Liver (tissue), 9 donors: ENCODE measurements around the gene CATSPER1. TPM values are rescaled to one million over a fixed set of nuclear protein-coding genes. Genes with fewer than 3 reads are reported as not detected.

Source experiments
- DNase-seq: peaks from one replicate; pipeline ENCODE4 v3.0.0-alpha.2; 2017; ENCODE audit warnings: low spot score
- H3K27ac ChIP-seq, 2 donors: one replicate each; pipeline ENCODE4 v1.7.0; 2013; ENCODE audit warnings: inconsistent platforms in 2 of 2, low read length in 2 of 2, control low read depth in 1 of 2, low read depth in 1 of 2, mild to moderate bottlenecking in 1 of 2
- H3K27me3 ChIP-seq, 4 donors: one replicate each; pipeline versions ENCODE4 v1.6.1 to v1.7.0; 2013; ENCODE audit warnings: low read length in 3 of 4, inconsistent platforms in 1 of 4, mild to moderate bottlenecking in 1 of 4, moderate library complexity in 1 of 4; ENCODE audit not compliant: control insufficient read depth in 4 of 4, insufficient read depth in 4 of 4
- H3K36me3 ChIP-seq, 4 donors: one replicate each; pipeline versions ENCODE4 v1.6.1 to v1.7.0; 2013; ENCODE audit warnings: low read length in 3 of 4, mild to moderate bottlenecking in 3 of 4, low read depth in 1 of 4, moderate library complexity in 1 of 4; ENCODE audit not compliant: control insufficient read depth in 4 of 4, insufficient read depth in 3 of 4
- H3K4me1 ChIP-seq, 4 donors: one replicate each; pipeline versions ENCODE4 v1.6.1 to v1.7.0; 2013; ENCODE audit warnings: low read length in 3 of 4, mild to moderate bottlenecking in 3 of 4, moderate library complexity in 1 of 4; ENCODE audit not compliant: control insufficient read depth in 4 of 4, insufficient read depth in 4 of 4
- H3K4me3 ChIP-seq, 3 donors: one replicate each; pipeline versions ENCODE4 v1.6.1 to v1.7.0; 2013; ENCODE audit warnings: low read length in 3 of 3, control low read depth in 1 of 3, low read depth in 1 of 3, mild to moderate bottlenecking in 1 of 3
- H3K9ac ChIP-seq, 2 donors: one replicate each; pipeline ENCODE4 v1.7.0; 2013; ENCODE audit warnings: low read length in 2 of 2, mild to moderate bottlenecking in 2 of 2, moderate library complexity in 2 of 2, control low read depth in 1 of 2, low read depth in 1 of 2
- H3K9me3 ChIP-seq, 4 donors: one replicate each; pipeline versions ENCODE4 v1.6.1 to v1.7.0; 2013; ENCODE audit warnings: low read length in 3 of 4; ENCODE audit not compliant: control insufficient read depth in 4 of 4
- FOXA1 ChIP-seq: IDR thresholded peaks from 2 replicates; pipeline ENCODE4 v1.6.1; 2016; ENCODE audit warnings: antibody characterized with exemption
- FOXA2 ChIP-seq: IDR thresholded peaks from 2 replicates; pipeline ENCODE4 v1.6.1; 2016; ENCODE audit warnings: antibody characterized with exemption
- GABPA ChIP-seq, 2 donors: IDR thresholded peaks in 1 of 2; conservative IDR thresholded peaks in 1 of 2; 2 replicates each; pipeline ENCODE4 v1.6.1; 2016; ENCODE audit warnings: antibody characterized with exemption in 2 of 2, mild to moderate bottlenecking in 1 of 2, moderate library complexity in 1 of 2
- HNF4G ChIP-seq: IDR thresholded peaks from 2 replicates; pipeline ENCODE4 v1.6.1; 2016; ENCODE audit warnings: antibody characterized with exemption
- NR2F2 ChIP-seq: IDR thresholded peaks from 2 replicates; pipeline ENCODE4 v1.6.1; 2016; ENCODE audit warnings: antibody characterized with exemption
- RAD21 ChIP-seq, 2 donors: IDR thresholded peaks; 2 replicates each; pipeline ENCODE4 v1.6.1; 2016; ENCODE audit warnings: antibody characterized with exemption in 2 of 2, mild to moderate bottlenecking in 2 of 2
- RXRA ChIP-seq, 2 donors: IDR thresholded peaks; 2 replicates each; pipeline ENCODE4 v1.6.1; 2017 to 2018; ENCODE audit warnings: antibody characterized with exemption in 2 of 2, mild to moderate bottlenecking in 1 of 2
- SP1 ChIP-seq: IDR thresholded peaks from 2 replicates; pipeline ENCODE4 v1.6.1; 2018; ENCODE audit warnings: antibody characterized with exemption, mild to moderate bottlenecking
- TAF1 ChIP-seq: conservative IDR thresholded peaks from 2 replicates; pipeline ENCODE4 v1.6.1; 2016; ENCODE audit warnings: antibody characterized with exemption, mild to moderate bottlenecking
- YY1 ChIP-seq: IDR thresholded peaks from 2 replicates; pipeline ENCODE4 v1.6.1; 2016; ENCODE audit warnings: antibody characterized with exemption, mild to moderate bottlenecking
- WGBS: extraction: QIAGEN DNeasy Blood & Tissue Kit; methylation state at CpG from one replicate; pipeline ENCODE4 v1.1.7; 2013; 5-methylcytosine and 5-hydroxymethylcytosine counted together
- polyA plus RNA-seq, 2 donors: library from polyadenylated mRNA; stranded (reverse) in 1 of 2; unstranded in 1 of 2; fragments of 200-250 nt in 1 of 2; fragments of >200 nt in 1 of 2; fragmentation: Nextera tagmentation in 1 of 2; extraction: Ambion mirVana in 1 of 2; gene quantifications; one replicate each; pipeline versions ENCODE4 v1.2.1 to v1.2.3, GENCODE V29; 2013 to 2015
- total RNA-seq, 2 donors: library from RNA; depleted of rRNA; stranded (reverse); fragments of >200 nt; gene quantifications; one replicate each; pipeline ENCODE4 v1.2.3, GENCODE V29; 2014
- TF ChIP-seq, protein P1 (sequence below): fragments of 150-350 bp; IDR thresholded peaks from 2 replicates; pipeline ENCODE4 v1.5.1; 2017; ENCODE audit warnings: improper control_type of control experiment, low read depth, low read length; ENCODE audit not compliant: missing input control
- TF ChIP-seq, protein P2 (sequence below): IDR thresholded peaks from 2 replicates; pipeline ENCODE4 v1.6.1; 2016; ENCODE audit warnings: antibody characterized with exemption, mild to moderate bottlenecking
- TF ChIP-seq, protein P3 (sequence below): IDR thresholded peaks from 2 replicates; pipeline ENCODE4 v1.6.1; 2016; ENCODE audit warnings: antibody characterized with exemption
- TF ChIP-seq, protein P4 (sequence below): IDR thresholded peaks from 2 replicates; pipeline ENCODE4 v1.6.1; 2016; ENCODE audit warnings: antibody characterized with exemption
- donor health status: healthy.
- donor health status: healthy.
- donor health status: healthy.
- donor health status: healthy.
- donor health status: healthy.

The CATSPER1 gene
- total and polyA plus RNA-seq, 4 donors = 0.17 TPM; not detected in 3

DNA sequence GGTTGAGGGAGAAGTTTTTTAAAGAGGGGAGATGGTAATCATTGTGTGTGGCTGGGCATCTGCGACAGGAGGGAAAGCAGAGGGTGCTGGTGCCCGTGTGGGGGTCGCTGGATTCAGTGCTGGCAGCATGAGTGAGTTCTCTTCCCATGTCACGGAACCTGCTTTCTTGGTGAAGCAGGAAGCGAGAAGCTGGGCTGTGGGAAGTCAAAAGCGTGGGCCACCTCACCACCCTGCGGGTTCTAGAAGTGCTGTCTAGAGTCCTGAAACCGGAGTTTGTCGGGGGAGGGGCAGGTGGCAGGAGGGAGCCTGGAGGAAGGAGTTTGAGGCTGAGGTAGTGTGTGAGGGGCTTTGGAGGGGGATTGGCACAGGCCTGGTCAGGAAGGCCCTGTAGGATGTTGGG is 50.5 kb downstream of the CATSPER1 start:
- DNase-seq = no peak

GRCh38 chr11:65973439-65974110 is 52.7 kb downstream of the CATSPER1 start:
- Histone ChIP-seq H3K9ac (no peak overlapping the region), H3K27ac (no peak overlapping the region), H3K9me3 (no peaks in the 10 kb centered on the region), H3K4me1 (no peaks in the 10 kb centered on the region), H3K4me3 (no peak overlapping the region), H3K36me3 (peaks cover 12 to 50% (median 26%) of the 10 kb centered on the region in 4 donors), H3K27me3 (no peaks in the 10 kb centered on the region)
- no peak for DNase-seq
- no peak for TF ChIP-seq SP1
- TF ChIP-seq, protein P1, sequence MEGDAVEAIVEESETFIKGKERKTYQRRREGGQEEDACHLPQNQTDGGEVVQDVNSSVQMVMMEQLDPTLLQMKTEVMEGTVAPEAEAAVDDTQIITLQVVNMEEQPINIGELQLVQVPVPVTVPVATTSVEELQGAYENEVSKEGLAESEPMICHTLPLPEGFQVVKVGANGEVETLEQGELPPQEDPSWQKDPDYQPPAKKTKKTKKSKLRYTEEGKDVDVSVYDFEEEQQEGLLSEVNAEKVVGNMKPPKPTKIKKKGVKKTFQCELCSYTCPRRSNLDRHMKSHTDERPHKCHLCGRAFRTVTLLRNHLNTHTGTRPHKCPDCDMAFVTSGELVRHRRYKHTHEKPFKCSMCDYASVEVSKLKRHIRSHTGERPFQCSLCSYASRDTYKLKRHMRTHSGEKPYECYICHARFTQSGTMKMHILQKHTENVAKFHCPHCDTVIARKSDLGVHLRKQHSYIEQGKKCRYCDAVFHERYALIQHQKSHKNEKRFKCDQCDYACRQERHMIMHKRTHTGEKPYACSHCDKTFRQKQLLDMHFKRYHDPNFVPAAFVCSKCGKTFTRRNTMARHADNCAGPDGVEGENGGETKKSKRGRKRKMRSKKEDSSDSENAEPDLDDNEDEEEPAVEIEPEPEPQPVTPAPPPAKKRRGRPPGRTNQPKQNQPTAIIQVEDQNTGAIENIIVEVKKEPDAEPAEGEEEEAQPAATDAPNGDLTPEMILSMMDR = no peak
- TF ChIP-seq TAF1 = no peak
- no peak for TF ChIP-seq NR2F2
- TF ChIP-seq FOXA1 = no peak
- TF ChIP-seq YY1 = no peak
- no peak for TF ChIP-seq RAD21 (IDR thresholded peaks at IDR 0.05)
- 94% methylated on average over 13 of the region's 13 CpGs for WGBS

More for the DNA sequence above, 50.5 kb downstream of the CATSPER1 start:
- Histone ChIP-seq H3K4me3 (no peak overlapping the region), H3K4me1 (no peaks in the 10 kb centered on the region), H3K27me3 (no peaks in the 10 kb centered on the region), H3K36me3 (peaks cover 16 to 45% (median 26%) of the 10 kb centered on the region in 4 donors), H3K27ac (no peak overlapping the region), H3K9ac (no peak overlapping the region), H3K9me3 (no peaks in the 10 kb centered on the region)
- no peak for TF ChIP-seq RXRA (IDR thresholded peaks at IDR 0.05)
- TF ChIP-seq, protein P2, sequence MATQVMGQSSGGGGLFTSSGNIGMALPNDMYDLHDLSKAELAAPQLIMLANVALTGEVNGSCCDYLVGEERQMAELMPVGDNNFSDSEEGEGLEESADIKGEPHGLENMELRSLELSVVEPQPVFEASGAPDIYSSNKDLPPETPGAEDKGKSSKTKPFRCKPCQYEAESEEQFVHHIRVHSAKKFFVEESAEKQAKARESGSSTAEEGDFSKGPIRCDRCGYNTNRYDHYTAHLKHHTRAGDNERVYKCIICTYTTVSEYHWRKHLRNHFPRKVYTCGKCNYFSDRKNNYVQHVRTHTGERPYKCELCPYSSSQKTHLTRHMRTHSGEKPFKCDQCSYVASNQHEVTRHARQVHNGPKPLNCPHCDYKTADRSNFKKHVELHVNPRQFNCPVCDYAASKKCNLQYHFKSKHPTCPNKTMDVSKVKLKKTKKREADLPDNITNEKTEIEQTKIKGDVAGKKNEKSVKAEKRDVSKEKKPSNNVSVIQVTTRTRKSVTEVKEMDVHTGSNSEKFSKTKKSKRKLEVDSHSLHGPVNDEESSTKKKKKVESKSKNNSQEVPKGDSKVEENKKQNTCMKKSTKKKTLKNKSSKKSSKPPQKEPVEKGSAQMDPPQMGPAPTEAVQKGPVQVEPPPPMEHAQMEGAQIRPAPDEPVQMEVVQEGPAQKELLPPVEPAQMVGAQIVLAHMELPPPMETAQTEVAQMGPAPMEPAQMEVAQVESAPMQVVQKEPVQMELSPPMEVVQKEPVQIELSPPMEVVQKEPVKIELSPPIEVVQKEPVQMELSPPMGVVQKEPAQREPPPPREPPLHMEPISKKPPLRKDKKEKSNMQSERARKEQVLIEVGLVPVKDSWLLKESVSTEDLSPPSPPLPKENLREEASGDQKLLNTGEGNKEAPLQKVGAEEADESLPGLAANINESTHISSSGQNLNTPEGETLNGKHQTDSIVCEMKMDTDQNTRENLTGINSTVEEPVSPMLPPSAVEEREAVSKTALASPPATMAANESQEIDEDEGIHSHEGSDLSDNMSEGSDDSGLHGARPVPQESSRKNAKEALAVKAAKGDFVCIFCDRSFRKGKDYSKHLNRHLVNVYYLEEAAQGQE = no peak
- no peak for TF ChIP-seq FOXA1
- TF ChIP-seq YY1 = no peak
- no peak for TF ChIP-seq FOXA2
- no peak for TF ChIP-seq TAF1
- TF ChIP-seq RAD21 (IDR thresholded peaks at IDR 0.05) = no peak
- TF ChIP-seq, protein P3, sequence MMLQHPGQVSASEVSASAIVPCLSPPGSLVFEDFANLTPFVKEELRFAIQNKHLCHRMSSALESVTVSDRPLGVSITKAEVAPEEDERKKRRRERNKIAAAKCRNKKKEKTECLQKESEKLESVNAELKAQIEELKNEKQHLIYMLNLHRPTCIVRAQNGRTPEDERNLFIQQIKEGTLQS = no peak
- TF ChIP-seq SP1 = no peak
- TF ChIP-seq GABPA (IDR thresholded peaks at IDR 0.05 in 1 of 2, conservative IDR thresholded peaks at IDR 0.05 in 1 of 2) = no peak
- TF ChIP-seq, protein P4, sequence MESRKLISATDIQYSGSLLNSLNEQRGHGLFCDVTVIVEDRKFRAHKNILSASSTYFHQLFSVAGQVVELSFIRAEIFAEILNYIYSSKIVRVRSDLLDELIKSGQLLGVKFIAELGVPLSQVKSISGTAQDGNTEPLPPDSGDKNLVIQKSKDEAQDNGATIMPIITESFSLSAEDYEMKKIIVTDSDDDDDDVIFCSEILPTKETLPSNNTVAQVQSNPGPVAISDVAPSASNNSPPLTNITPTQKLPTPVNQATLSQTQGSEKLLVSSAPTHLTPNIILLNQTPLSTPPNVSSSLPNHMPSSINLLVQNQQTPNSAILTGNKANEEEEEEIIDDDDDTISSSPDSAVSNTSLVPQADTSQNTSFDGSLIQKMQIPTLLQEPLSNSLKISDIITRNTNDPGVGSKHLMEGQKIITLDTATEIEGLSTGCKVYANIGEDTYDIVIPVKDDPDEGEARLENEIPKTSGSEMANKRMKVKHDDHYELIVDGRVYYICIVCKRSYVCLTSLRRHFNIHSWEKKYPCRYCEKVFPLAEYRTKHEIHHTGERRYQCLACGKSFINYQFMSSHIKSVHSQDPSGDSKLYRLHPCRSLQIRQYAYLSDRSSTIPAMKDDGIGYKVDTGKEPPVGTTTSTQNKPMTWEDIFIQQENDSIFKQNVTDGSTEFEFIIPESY = no peak
- no peak for TF ChIP-seq HNF4G
- TF ChIP-seq NR2F2 = no peak
- TF ChIP-seq, protein P1 = no peak
- 95% methylated on average over 9 of the region's 9 CpGs for WGBS
